CD4-positive, alpha-beta T cell treated with Interleukin-6 for 4 hours (primary cell): ENCODE data around the gene RPL22.
A peak's percentile ranks its signal among the peaks of the same experiment; 100 is the strongest.

Experiments used
- DNase-seq: peaks from one replicate; pipeline ENCODE4 v3.0.0-alpha.2; 2020; ENCODE audit warnings: mixed read lengths

Gene RPL22

GRCh38 chr1:6200188-6200809 is 904 bp upstream of the RPL22 start:
- no peak for DNase-seq

GRCh38 chr1:6198646-6199297 is 623 bp downstream of the RPL22 start:
- DNase-seq = peak; percentile 33

GRCh38 chr1:6197746-6198427 is 1.5 kb downstream of the RPL22 start:
- no peak for DNase-seq

- DNase-seq = no peak
These were observed 7.4 kb downstream of the RPL22 start for GRCh38 chr1:6191968-6192367.

GRCh38 chr1:6188466-6188865 is 10.9 kb downstream of the RPL22 start:
- DNase-seq = no peak

GRCh38 chr1:6185635-6186382 is 13.6 kb downstream of the RPL22 start:
- peak; percentile 31 for DNase-seq

GRCh38 chr1:6185151-6185550 is 14.2 kb downstream of the RPL22 start:
- no peak for DNase-seq

GRCh38 chr1:6184083-6184783 is 15.2 kb downstream of the RPL22 start:
- DNase-seq = no peak

GRCh38 chr1:6183520-6183989 is 15.8 kb downstream of the RPL22 start:
- DNase-seq = no peak

- no peak for DNase-seq
These were observed 18.0 kb downstream of the RPL22 start for GRCh38 chr1:6181347-6181770.

- DNase-seq = no peak
These were observed 18.6 kb downstream of the RPL22 start for GRCh38 chr1:6180707-6181311.

- DNase-seq = no peak
These were observed 19.1 kb downstream of the RPL22 start, which contains the start of gene CHD5 for GRCh38 chr1:6180268-6180706. TSS of gene CHD5 (minus strand) at chr1:6180321. CDS start at chr1:6180023, 298 bp downstream.

- no peak for DNase-seq
These were observed 19.7 kb downstream of the RPL22 start for GRCh38 chr1:6179564-6180175.

GRCh38 chr1:6178751-6179563 is 20.4 kb downstream of the RPL22 start:
- no peak for DNase-seq

- no peak for DNase-seq
These were observed 21.6 kb downstream of the RPL22 start for GRCh38 chr1:6177681-6178380.

GRCh38 chr1:6176779-6177178 is 22.6 kb downstream of the RPL22 start:
- DNase-seq = no peak

GRCh38 chr1:6175411-6175828 is 24.0 kb downstream of the RPL22 start:
- DNase-seq = no peak

GRCh38 chr1:6174621-6175410 is 24.6 kb downstream of the RPL22 start:
- DNase-seq = no peak

GRCh38 chr1:6172549-6172948 is 26.8 kb downstream of the RPL22 start:
- DNase-seq = no peak
